Nephron progenitor cell (in vitro differentiated cells): ENCODE data around the gene PALD1.

ENCODE experiments used
- DNase-seq: peaks from one replicate; pipeline ENCODE4 v3.0.0; 2021
- H3K27ac Mint-ChIP-seq: 2 replicates; pipeline ENCODE4 v1.8.0; 2021; ENCODE audit warnings: mild to moderate bottlenecking, moderate library complexity, mixed read lengths
- H3K27me3 Mint-ChIP-seq: 2 replicates; pipeline ENCODE4 v1.8.0; 2021; ENCODE audit warnings: mild to moderate bottlenecking, low read depth, mixed read lengths; ENCODE audit not compliant: poor library complexity
- H3K36me3 Mint-ChIP-seq: 2 replicates; pipeline ENCODE4 v1.8.0; 2021; ENCODE audit warnings: low read depth, mixed read lengths
- H3K4me1 Mint-ChIP-seq: 2 replicates; pipeline ENCODE4 v1.8.0; 2021; ENCODE audit warnings: mixed read lengths
- H3K4me3 Mint-ChIP-seq: 2 replicates; pipeline ENCODE4 v1.8.0; 2021; ENCODE audit warnings: mild to moderate bottlenecking, moderate library complexity, mixed read lengths
- H3K9me3 Mint-ChIP-seq: 2 replicates; pipeline ENCODE4 v1.8.0; 2021; ENCODE audit warnings: mild to moderate bottlenecking, moderate library complexity, mixed read lengths
- CTCF ChIP-seq: fragments of 200-600 bp; sonication (generic); IDR thresholded peaks from 2 replicates; pipeline ENCODE4 v1.5.0; 2021; ENCODE audit warnings: antibody characterized with exemption

Gene PALD1

GRCh38 chr10:70456164-70456563 is 22.4 kb upstream of the PALD1 start:
- TF ChIP-seq CTCF: no peak
- no peaks in the 10 kb centered on the region for H3K9me3 Mint-ChIP-seq
- peaks cover 66% of the 10 kb centered on the region for H3K27me3 Mint-ChIP-seq
- H3K4me1 Mint-ChIP-seq: peaks cover 36% of the 10 kb centered on the region
- DNase-seq: no peak
- no peak overlapping the region for H3K4me3 Mint-ChIP-seq
- no peaks in the 10 kb centered on the region for H3K36me3 Mint-ChIP-seq
- no peak overlapping the region for H3K27ac Mint-ChIP-seq

GRCh38 chr10:70457759-70458305 is 20.7 kb upstream of the PALD1 start:
- H3K36me3 Mint-ChIP-seq: no peaks in the 10 kb centered on the region
- no peaks in the 10 kb centered on the region for H3K9me3 Mint-ChIP-seq
- H3K27me3 Mint-ChIP-seq: peaks cover 69% of the 10 kb centered on the region
- peaks cover 36% of the 10 kb centered on the region for H3K4me1 Mint-ChIP-seq
- peak overlapping the region; percentile 56 for H3K4me3 Mint-ChIP-seq
- DNase-seq: no peak
- H3K27ac Mint-ChIP-seq: no peak overlapping the region
- no peak for TF ChIP-seq CTCF

GRCh38 chr10:70458329-70459060 is 20.1 kb upstream of the PALD1 start:
- TF ChIP-seq CTCF: no peak
- H3K36me3 Mint-ChIP-seq: no peaks in the 10 kb centered on the region
- H3K27ac Mint-ChIP-seq: no peak overlapping the region
- H3K4me1 Mint-ChIP-seq: peaks cover 36% of the 10 kb centered on the region
- H3K4me3 Mint-ChIP-seq: peak overlapping the region; percentile 68
- DNase-seq: peak; percentile 72
- H3K9me3 Mint-ChIP-seq: no peaks in the 10 kb centered on the region
- peaks cover 69% of the 10 kb centered on the region for H3K27me3 Mint-ChIP-seq

- peak overlapping the region; percentile 76 for H3K4me3 Mint-ChIP-seq
- no peaks in the 10 kb centered on the region for H3K9me3 Mint-ChIP-seq
- DNase-seq: no peak
- TF ChIP-seq CTCF: no peak
- peaks cover 36% of the 10 kb centered on the region for H3K4me1 Mint-ChIP-seq
- H3K27ac Mint-ChIP-seq: no peak overlapping the region
- H3K36me3 Mint-ChIP-seq: no peaks in the 10 kb centered on the region
- peaks cover 67% of the 10 kb centered on the region for H3K27me3 Mint-ChIP-seq
Observed at GRCh38 chr10:70459061-70459773, 19.4 kb upstream of the PALD1 start.

GRCh38 chr10:70459774-70460490 is 18.6 kb upstream of the PALD1 start:
- Mint-ChIP-seq H3K9me3 (no peaks in the 10 kb centered on the region), H3K36me3 (no peaks in the 10 kb centered on the region), H3K27me3 (peaks cover 66% of the 10 kb centered on the region), H3K27ac (no peak overlapping the region), H3K4me3 (peak overlapping the region; percentile 76), H3K4me1 (peaks cover 36% of the 10 kb centered on the region)
- no peak for TF ChIP-seq CTCF
- DNase-seq: no peak
